KMS-11 (cell line): ENCODE results near the gene TXLNB.

Experiments
- H2AFZ ChIP-seq: fragments of 200-600 bp; sonication (generic); 2 replicates; pipeline ENCODE4 v1.6.1; 2016; ENCODE audit warnings: antibody characterized with exemption, mixed run types, low read depth
- H3K27ac ChIP-seq: fragments of 200-600 bp; sonication (generic); 2 replicates; pipeline ENCODE4 v1.6.1; 2016; ENCODE audit warnings: mild to moderate bottlenecking, mixed run types
- H3K27me3 ChIP-seq: fragments of 200-600 bp; sonication (generic); 2 replicates; pipeline ENCODE4 v1.6.1; 2017; ENCODE audit warnings: mild to moderate bottlenecking, low read depth, mixed run types, moderate library complexity; ENCODE audit not compliant: insufficient read depth
- H3K36me3 ChIP-seq: fragments of 200-600 bp; sonication (generic); 2 replicates; pipeline ENCODE4 v1.6.1; 2017; ENCODE audit warnings: mild to moderate bottlenecking, mixed run types; ENCODE audit not compliant: insufficient read depth
- H3K4me1 ChIP-seq: fragments of 200-600 bp; sonication (generic); 2 replicates; pipeline ENCODE4 v1.6.1; 2016; ENCODE audit warnings: mild to moderate bottlenecking, low read depth, mixed run types; ENCODE audit not compliant: poor library complexity, severe bottlenecking
- H3K4me2 ChIP-seq: fragments of 200-600 bp; sonication (generic); 2 replicates; pipeline ENCODE4 v1.7.0; 2016; ENCODE audit warnings: mild to moderate bottlenecking, mixed run types
- H3K4me3 ChIP-seq: fragments of 200-600 bp; sonication (generic); IDR thresholded peaks from 2 replicates; pipeline ENCODE4 v1.6.1; 2017; ENCODE audit warnings: low read depth, low read length, mixed read lengths; ENCODE audit not compliant: insufficient read depth
- H3K79me2 ChIP-seq: fragments of 200-600 bp; sonication (generic); 2 replicates; pipeline ENCODE4 v1.6.1; 2016; ENCODE audit warnings: low read depth, mixed run types; ENCODE audit not compliant: insufficient read depth
- H3K9ac ChIP-seq: fragments of 200-600 bp; sonication (generic); 2 replicates; pipeline ENCODE4 v1.6.1; 2016; ENCODE audit warnings: mild to moderate bottlenecking, mixed run types
- H4K20me1 ChIP-seq: fragments of 200-600 bp; sonication (generic); 2 replicates; pipeline ENCODE4 v1.6.1; 2016; ENCODE audit warnings: mild to moderate bottlenecking, mixed run types; ENCODE audit not compliant: insufficient read depth
- TF ChIP-seq, protein P1 (sequence below): fragments of 200-600 bp; sonication (generic); conservative IDR thresholded peaks from 2 replicates; pipeline ENCODE4 v1.6.1; 2017; ENCODE audit warnings: low read depth, mild to moderate bottlenecking, antibody characterized with exemption, low read length, moderate library complexity, mixed read lengths

TXLNB gene

GRCh38 chr6:139257821-139258398 is 33.9 kb downstream of the TXLNB start:
- no peak overlapping the region for H2AFZ ChIP-seq
- TF ChIP-seq, protein P1, sequence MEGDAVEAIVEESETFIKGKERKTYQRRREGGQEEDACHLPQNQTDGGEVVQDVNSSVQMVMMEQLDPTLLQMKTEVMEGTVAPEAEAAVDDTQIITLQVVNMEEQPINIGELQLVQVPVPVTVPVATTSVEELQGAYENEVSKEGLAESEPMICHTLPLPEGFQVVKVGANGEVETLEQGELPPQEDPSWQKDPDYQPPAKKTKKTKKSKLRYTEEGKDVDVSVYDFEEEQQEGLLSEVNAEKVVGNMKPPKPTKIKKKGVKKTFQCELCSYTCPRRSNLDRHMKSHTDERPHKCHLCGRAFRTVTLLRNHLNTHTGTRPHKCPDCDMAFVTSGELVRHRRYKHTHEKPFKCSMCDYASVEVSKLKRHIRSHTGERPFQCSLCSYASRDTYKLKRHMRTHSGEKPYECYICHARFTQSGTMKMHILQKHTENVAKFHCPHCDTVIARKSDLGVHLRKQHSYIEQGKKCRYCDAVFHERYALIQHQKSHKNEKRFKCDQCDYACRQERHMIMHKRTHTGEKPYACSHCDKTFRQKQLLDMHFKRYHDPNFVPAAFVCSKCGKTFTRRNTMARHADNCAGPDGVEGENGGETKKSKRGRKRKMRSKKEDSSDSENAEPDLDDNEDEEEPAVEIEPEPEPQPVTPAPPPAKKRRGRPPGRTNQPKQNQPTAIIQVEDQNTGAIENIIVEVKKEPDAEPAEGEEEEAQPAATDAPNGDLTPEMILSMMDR, result no peak
- H3K27ac ChIP-seq, result no peak overlapping the region

DNA sequence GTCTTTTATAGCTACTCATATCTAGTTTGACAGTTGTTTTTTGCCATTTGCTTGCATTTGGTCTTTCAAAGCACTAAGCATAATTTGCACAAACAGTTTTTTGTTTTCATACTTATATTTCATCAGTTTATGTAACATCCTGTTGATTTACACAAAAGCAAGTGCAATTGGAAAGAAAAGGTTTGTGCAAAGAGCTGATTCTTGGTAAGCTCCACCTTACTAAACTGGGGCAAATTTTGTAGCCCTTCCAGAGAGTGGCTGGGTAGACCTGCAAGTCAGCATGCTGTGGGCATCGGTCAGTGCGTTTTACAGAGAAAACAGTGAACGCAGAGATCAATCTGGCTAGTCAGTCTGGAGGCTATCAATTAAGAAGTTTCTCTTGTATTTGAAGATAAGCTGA is 34.5 kb downstream of the TXLNB start:
- H3K4me3 ChIP-seq, result no peak overlapping the region
- no peaks in the 10 kb centered on the region for H3K79me2 ChIP-seq
- no peak overlapping the region for H3K4me2 ChIP-seq
- no peaks in the 10 kb centered on the region for H4K20me1 ChIP-seq
- no peak overlapping the region for H2AFZ ChIP-seq
- no peaks in the 10 kb centered on the region for H3K27me3 ChIP-seq
- TF ChIP-seq, protein P1, result no peak
- no peaks in the 10 kb centered on the region for H3K4me1 ChIP-seq
- H3K27ac ChIP-seq, result no peak overlapping the region
- H3K9ac ChIP-seq, result no peak overlapping the region
- H3K36me3 ChIP-seq, result no peaks in the 10 kb centered on the region

More at GRCh38 chr6:139257821-139258398, 33.9 kb downstream of the TXLNB start:
- no peak overlapping the region for H3K9ac ChIP-seq
- H4K20me1 ChIP-seq, result no peaks in the 10 kb centered on the region
- H3K79me2 ChIP-seq, result no peaks in the 10 kb centered on the region
- no peaks in the 10 kb centered on the region for H3K4me1 ChIP-seq
- no peaks in the 10 kb centered on the region for H3K27me3 ChIP-seq
- H3K4me3 ChIP-seq, result no peak overlapping the region
- no peaks in the 10 kb centered on the region for H3K36me3 ChIP-seq
- no peak overlapping the region for H3K4me2 ChIP-seq

GRCh38 chr6:139256087-139256486 is 35.7 kb downstream of the TXLNB start:
- Histone ChIP-seq H4K20me1 (no peaks in the 10 kb centered on the region), H3K27ac (no peak overlapping the region), H3K4me1 (peaks cover 4% of the 10 kb centered on the region), H3K79me2 (no peaks in the 10 kb centered on the region), H3K27me3 (no peaks in the 10 kb centered on the region), H2AFZ (no peak overlapping the region), H3K9ac (no peak overlapping the region), H3K4me3 (no peak overlapping the region), H3K4me2 (no peak overlapping the region), H3K36me3 (no peaks in the 10 kb centered on the region)
- TF ChIP-seq, protein P1, result no peak

GRCh38 chr6:139254196-139254595 is 37.6 kb downstream of the TXLNB start:
- TF ChIP-seq, protein P1, result no peak

More at GRCh38 chr6:139254196-139254595, 37.6 kb downstream of the TXLNB start:
- peaks cover 10% of the 10 kb centered on the region for H3K4me1 ChIP-seq
- H3K4me2 ChIP-seq, result no peak overlapping the region
- H3K4me3 ChIP-seq, result no peak overlapping the region
- H3K79me2 ChIP-seq, result no peaks in the 10 kb centered on the region
- H3K27ac ChIP-seq, result no peak overlapping the region
- no peaks in the 10 kb centered on the region for H4K20me1 ChIP-seq
- H2AFZ ChIP-seq, result no peak overlapping the region
- H3K27me3 ChIP-seq, result no peaks in the 10 kb centered on the region
- H3K36me3 ChIP-seq, result no peaks in the 10 kb centered on the region
- no peak overlapping the region for H3K9ac ChIP-seq
